H1 (cell line): ENCODE results near the gene SOCS3. TPM values are rescaled to one million over a fixed set of nuclear protein-coding genes. Genes with fewer than 3 reads are reported as not detected.

ENCODE experiments used
- CTCF ChIA-PET: fragments of 300-600 bp; sonication (Branson Sonifier 250); formaldehyde crosslinking; loops from one replicate; lab custom pipeline; 2021; ENCODE audit not compliant: partially characterized antibody; lab: Charles Lee
- POLR2A ChIA-PET: fragments of 300-600 bp; sonication (Branson Sonifier 250); formaldehyde crosslinking; loops from one replicate; lab custom pipeline; 2021; ENCODE audit warnings: inconsistent platforms; ENCODE audit not compliant: partially characterized antibody; lab: Charles Lee
- DNase-seq, 2 experiments: peaks; one replicate each; pipeline versions ENCODE4 v3.0.0 to v3.0.0-alpha.2; 2010 to 2022; ENCODE audit warnings: low spot score in 2 of 2, low read depth in 1 of 2, mixed read lengths in 1 of 2
- FAIRE-seq: peaks from 2 replicates; lab custom pipeline; 2011; peaks lifted over from hg19 to GRCh38; lab: Jason Lieb, UNC
- H2AFZ ChIP-seq: 2 replicates; pipeline ENCODE4 v1.8.1; 2012; ENCODE audit warnings: low read length, inconsistent platforms
- H2AK5ac ChIP-seq: 2 replicates; pipeline ENCODE4 v1.6.1; 2013; ENCODE audit warnings: low read depth, low read length
- H2BK120ac ChIP-seq: replicated peaks from 2 replicates; pipeline ENCODE3; 2013; ENCODE audit warnings: low read depth, low read length, inconsistent platforms
- H2BK12ac ChIP-seq: 2 replicates; pipeline ENCODE4 v1.6.1; 2013; ENCODE audit warnings: low read depth, low read length
- H2BK15ac ChIP-seq: 2 replicates; pipeline ENCODE4 v1.6.1; 2013; ENCODE audit warnings: low read length
- H2BK20ac ChIP-seq: 2 replicates; pipeline ENCODE4 v1.6.1; 2013; ENCODE audit warnings: low read length
- H2BK5ac ChIP-seq: 2 replicates; pipeline ENCODE4 v1.6.1; 2013; ENCODE audit warnings: low read depth, low read length
- H3K14ac ChIP-seq: 2 replicates; pipeline ENCODE4 v1.6.1; 2013; ENCODE audit warnings: inconsistent platforms; ENCODE audit not compliant: insufficient read length
- H3K18ac ChIP-seq: 2 replicates; pipeline ENCODE4 v1.6.1; 2013; ENCODE audit warnings: low read length; ENCODE audit errors: extremely low read depth
- H3K23ac ChIP-seq: 2 replicates; pipeline ENCODE4 v1.6.1; 2013; ENCODE audit warnings: inconsistent platforms; ENCODE audit not compliant: insufficient read length
- H3K23me2 ChIP-seq: 2 replicates; pipeline ENCODE4 v1.6.1; 2013; ENCODE audit warnings: low read depth, low read length
- H3K27ac ChIP-seq: 2 replicates; pipeline ENCODE4 v1.6.1; 2011; ENCODE audit warnings: low read depth, low read length, inconsistent platforms
- H3K27me3 ChIP-seq, 4 experiments: replicated peaks in 1 of 4; 1 replicate in 1 of 4; 2 replicates in 3 of 4; pipeline versions ENCODE4 v1.6.1 to v1.8.1; 2011 to 2013; ENCODE audit warnings: low read length in 3 of 4, mild to moderate bottlenecking in 3 of 4, inconsistent platforms in 2 of 4, mixed read lengths in 2 of 4, moderate library complexity in 1 of 4; ENCODE audit not compliant: control insufficient read depth in 3 of 4, insufficient read depth in 3 of 4; ENCODE audit errors: extremely low read depth in 1 of 4
- H3K36me3 ChIP-seq, 4 experiments: 2 replicates each; pipeline versions ENCODE4 v1.6.1 to v1.8.1; 2011 to 2013; ENCODE audit warnings: mild to moderate bottlenecking in 4 of 4, low read length in 3 of 4, moderate library complexity in 2 of 4, control low read depth in 1 of 4, inconsistent platforms in 1 of 4; ENCODE audit not compliant: insufficient read depth in 4 of 4, control insufficient read depth in 2 of 4
- H3K4ac ChIP-seq: replicated peaks from 2 replicates; pipeline ENCODE3; 2013; ENCODE audit warnings: low read length, low read depth, mixed read lengths, inconsistent platforms; ENCODE audit not compliant: insufficient read length
- H3K4me1 ChIP-seq, 4 experiments: replicated peaks in 1 of 4; 1 replicate in 1 of 4; 2 replicates in 3 of 4; pipeline versions ENCODE4 v1.6.1 to v1.8.1; 2011 to 2013; ENCODE audit warnings: low read length in 3 of 4, inconsistent platforms in 2 of 4, mixed read lengths in 1 of 4; ENCODE audit not compliant: insufficient read depth in 4 of 4, control insufficient read depth in 3 of 4
- H3K4me2 ChIP-seq, 2 experiments: 2 replicates each; pipeline versions ENCODE4 v1.6.1 to v1.8.1; 2011 to 2013; ENCODE audit warnings: low read depth in 2 of 2, low read length in 2 of 2, control low read depth in 1 of 2, inconsistent platforms in 1 of 2, mild to moderate bottlenecking in 1 of 2; ENCODE audit not compliant: insufficient read depth in 1 of 2
- H3K4me3 ChIP-seq, 4 experiments: fragments of 200-600, 300-600 bp in 1 of 4; sonication (generic), shearing (Covaris generic), sonication (Bioruptor Twin) in 1 of 4; 2 replicates each; pipeline versions ENCODE4 v1.5.1 to v1.8.1; 2011 to 2016; ENCODE audit warnings: low read length in 4 of 4, low read depth in 3 of 4, control low read depth in 2 of 4, inconsistent platforms in 2 of 4, mild to moderate bottlenecking in 2 of 4, mixed read lengths in 1 of 4, moderate library complexity in 1 of 4; ENCODE audit not compliant: insufficient read depth in 2 of 4; ENCODE audit errors: extremely low read depth in 1 of 4
- H3K56ac ChIP-seq: replicated peaks from 2 replicates; pipeline ENCODE3; 2013; ENCODE audit warnings: low read depth, mild to moderate bottlenecking, mixed read lengths, low read length, inconsistent platforms; ENCODE audit not compliant: insufficient read length
- H3K79me1 ChIP-seq: 2 replicates; pipeline ENCODE4 v1.6.1; 2013; ENCODE audit warnings: low read depth, low read length, control low read depth
- H3K79me2 ChIP-seq, 2 experiments: 2 replicates each; pipeline versions ENCODE4 v1.6.1 to v1.8.1; 2012 to 2013; ENCODE audit warnings: low read length in 2 of 2, mild to moderate bottlenecking in 2 of 2, inconsistent platforms in 1 of 2; ENCODE audit not compliant: insufficient read depth in 2 of 2, control insufficient read depth in 1 of 2
- H3K9ac ChIP-seq, 4 experiments: replicated peaks in 1 of 4; 1 replicate in 1 of 4; 2 replicates in 3 of 4; pipeline versions ENCODE4 v1.6.1 to v1.8.1; 2011 to 2013; ENCODE audit warnings: low read depth in 3 of 4, low read length in 3 of 4, control low read depth in 2 of 4, mild to moderate bottlenecking in 2 of 4, moderate library complexity in 2 of 4, inconsistent platforms in 1 of 4; ENCODE audit errors: extremely low read depth in 1 of 4
- H3K9me3 ChIP-seq, 2 experiments: 2 replicates each; pipeline versions ENCODE4 v1.6.1 to v1.8.1; 2012 to 2013; ENCODE audit warnings: mild to moderate bottlenecking in 2 of 2, moderate library complexity in 2 of 2, control low read depth in 1 of 2, inconsistent platforms in 1 of 2, low read depth in 1 of 2, low read length in 1 of 2, mixed read lengths in 1 of 2; ENCODE audit not compliant: insufficient read depth in 2 of 2
- H4K20me1 ChIP-seq, 2 experiments: replicated peaks in 1 of 2; 2 replicates each; pipeline versions ENCODE3 to v1.8.1; 2011 to 2013; ENCODE audit warnings: inconsistent platforms in 2 of 2, low read length in 2 of 2, mild to moderate bottlenecking in 1 of 2; ENCODE audit not compliant: insufficient read depth in 2 of 2, control insufficient read depth in 1 of 2
- H4K5ac ChIP-seq: 2 replicates; pipeline ENCODE4 v1.6.1; 2013; ENCODE audit warnings: low read length, low read depth, mixed read lengths, inconsistent platforms; ENCODE audit not compliant: insufficient read length
- H4K8ac ChIP-seq: 2 replicates; pipeline ENCODE4 v1.8.0; 2013; ENCODE audit warnings: mild to moderate bottlenecking, moderate library complexity, low read length, inconsistent platforms; ENCODE audit not compliant: insufficient read depth; ENCODE audit errors: extremely low read depth
- H4K91ac ChIP-seq: replicated peaks from 2 replicates; pipeline ENCODE3; 2013; ENCODE audit warnings: low read length, mixed read lengths, inconsistent platforms; ENCODE audit not compliant: insufficient read length
- CBX8 ChIP-seq: fragments of 300-800, 300-1000 bp; sonication (generic); IDR thresholded peaks from 2 replicates; pipeline ENCODE4 v1.7.1; 2016; ENCODE audit warnings: low read depth, low read length, borderline replicate concordance
- FOSL1 ChIP-seq: IDR thresholded peaks from 2 replicates; pipeline ENCODE4 v1.6.1; 2011; ENCODE audit warnings: mild to moderate bottlenecking, low read depth, low read length, moderate library complexity; ENCODE audit not compliant: insufficient read depth
- GTF2F1 ChIP-seq: IDR thresholded peaks from 2 replicates; pipeline ENCODE4 v1.6.1; 2012; ENCODE audit warnings: low read depth, low read length, improper control_type of control experiment, borderline replicate concordance
- JUN ChIP-seq: IDR thresholded peaks from 2 replicates; pipeline ENCODE4 v1.6.1; 2011; ENCODE audit warnings: low read depth, mild to moderate bottlenecking, improper control_type of control experiment, low read length
- KDM4A ChIP-seq: IDR thresholded peaks from one replicate; pipeline ENCODE4 v1.7.1; 2012; ENCODE audit warnings: low read depth, mild to moderate bottlenecking, moderate library complexity, low read length, inconsistent platforms; ENCODE audit not compliant: severe bottlenecking
- KDM5A ChIP-seq: fragments of 200-600 bp; IDR thresholded peaks from 2 replicates; pipeline ENCODE4 v1.7.1; 2012; ENCODE audit warnings: mild to moderate bottlenecking, low read length, inconsistent platforms, mixed read lengths
- NANOG ChIP-seq: IDR thresholded peaks from 2 replicates; pipeline ENCODE4 v1.6.1; 2011; ENCODE audit warnings: low read length, low read depth, mild to moderate bottlenecking, inconsistent platforms; ENCODE audit not compliant: insufficient read depth, poor library complexity, severe bottlenecking
- RXRA ChIP-seq: IDR thresholded peaks from 2 replicates; pipeline ENCODE4 v1.6.1; 2011; ENCODE audit warnings: low read depth, mild to moderate bottlenecking, low read length, moderate library complexity; ENCODE audit not compliant: insufficient read depth
- SRF ChIP-seq: IDR thresholded peaks from 2 replicates; pipeline ENCODE4 v1.6.1; 2011; ENCODE audit warnings: mild to moderate bottlenecking, low read depth, low read length, moderate library complexity
- TBP ChIP-seq: IDR thresholded peaks from 2 replicates; pipeline ENCODE4 v1.6.1; 2011; ENCODE audit warnings: low read depth, low read length, improper control_type of control experiment
- WGBS, 2 experiments: shearing (Covaris generic) in 1 of 2; methylation state at CpG; one replicate each; pipeline versions ENCODE4 v1.1.6 to v1.1.7; 2013 to 2015; ENCODE audit warnings: low lambda C conversion rate in 2 of 2, mixed read lengths in 2 of 2, inconsistent platforms in 1 of 2, low coverage in 1 of 2, missing lambda C conversion rate in 1 of 2; ENCODE audit not compliant: insufficient replicate concordance in 2 of 2, insufficient coverage in 1 of 2, insufficient read length in 1 of 2; ENCODE audit errors: extremely low coverage in 1 of 2, missing lambda C conversion rate in 1 of 2; 5-methylcytosine and 5-hydroxymethylcytosine counted together
- polyA plus RNA-seq, 7 experiments: library from polyadenylated mRNA; depleted of rRNA in 3 of 7; stranded (reverse) in 5 of 7; unstranded in 2 of 7; fragments of >200 nt in 5 of 7; fragments of 200-250 nt in 2 of 7; gene quantifications; 1 replicate in 5 of 7; 2 replicates in 1 of 7; 4 replicates in 1 of 7; pipeline versions ENCODE4 v1.2.1 to v1.2.3, GENCODE V29; 2011 to 2013; ENCODE audit warnings: missing spikeins in 2 of 7, mixed read lengths in 2 of 7
- total RNA-seq: library from RNA; stranded (reverse); fragmentation: NEBNext Ultra II Directional; extraction: Animal tissue kit (Norgen Biotek cat#: 25700); gene quantifications from 2 replicates; pipeline ENCODE4 v1.2.1, GENCODE V29; 2021
- TF ChIP-seq, protein P1 (sequence below): IDR thresholded peaks from 2 replicates; pipeline ENCODE4 v1.6.1; 2011; ENCODE audit warnings: low read length, improper control_type of control experiment

SOCS3 gene
- total and polyA plus RNA-seq, 2 of the 8 experiments (the other 6 are each of a cell fraction or from before 2014, with no cell fraction given), result 10.1 to 47.9 TPM

DNA sequence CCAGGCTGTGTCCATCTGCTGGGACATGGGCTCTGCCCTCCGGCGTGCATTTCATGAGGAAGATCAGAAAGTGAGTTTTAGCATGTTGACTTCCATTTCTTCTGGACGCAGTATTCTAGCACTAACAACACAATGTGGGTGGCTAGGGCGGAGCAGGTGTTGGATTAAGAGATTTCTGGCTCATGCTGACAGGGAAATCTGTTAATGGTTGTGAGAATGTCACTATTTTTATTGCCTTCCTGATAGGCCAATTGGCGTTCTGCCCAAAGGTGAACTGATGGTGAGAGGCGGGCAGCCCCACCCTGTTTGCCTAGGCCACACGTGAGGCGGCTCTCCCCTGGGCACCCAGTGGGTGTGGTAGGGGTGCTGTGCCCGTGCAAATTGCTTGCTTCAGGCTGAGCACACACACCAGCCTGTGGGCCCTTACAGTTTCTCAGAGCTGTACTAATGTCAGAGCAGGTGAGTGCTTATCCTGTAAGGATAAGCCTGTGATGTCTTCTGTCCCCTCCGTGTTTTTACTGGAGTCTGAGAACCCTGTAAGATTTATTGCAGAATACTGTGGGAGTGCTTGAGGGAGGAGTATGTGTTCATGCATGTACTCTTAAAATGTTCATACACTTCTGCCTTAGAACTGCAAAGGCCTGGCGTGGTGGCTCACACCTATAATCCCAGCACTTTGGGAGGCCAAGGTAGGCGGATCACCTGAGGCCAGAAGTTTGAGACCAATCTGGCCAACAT is 49.5 kb upstream of the SOCS3 start:
- Histone ChIP-seq H2BK20ac (no peak overlapping the region), H3K14ac (no peak overlapping the region), H3K79me2 (peaks cover 3 to 89% of the 10 kb centered on the region in 2 experiments; a peak in 3 of 4 replicates), H3K36me3 (peaks cover 2 to 12% (median 9%) of the 10 kb centered on the region in 4 experiments; a peak in 5 of 8 replicates), H3K4me3 (no peak overlapping the region), H3K27me3 (no peaks in the 10 kb centered on the region), H2AFZ (no peak overlapping the region), H4K5ac (no peak overlapping the region), H2BK15ac (no peak overlapping the region), H3K56ac (no peak overlapping the region), H3K4ac (no peak overlapping the region), H4K91ac (no peak overlapping the region), H3K27ac (no peak overlapping the region), H3K9ac (no peak overlapping the region; a peak in 1 of 7 replicates), H2AK5ac (peak overlapping the region; percentile 75; the same call in 1 of the 2 replicates), H4K20me1 (peaks cover 36 to 57% of the 10 kb centered on the region in 2 experiments), H2BK5ac (peak overlapping the region; percentile 81), H3K4me1 (peaks cover 0 to 19% (median 11%) of the 10 kb centered on the region in 4 experiments; a peak in 5 of 7 replicates), H3K23ac (no peak overlapping the region), H2BK120ac (no peak overlapping the region), H3K9me3 (no peaks in the 10 kb centered on the region), H3K79me1 (peaks cover 27% of the 10 kb centered on the region), H3K23me2 (no peaks in the 10 kb centered on the region), H3K18ac (no peak overlapping the region), H4K8ac (no peak overlapping the region), H2BK12ac (no peak overlapping the region), H3K4me2 (no peak overlapping the region)
- ChIA-PET CTCF (interaction anchor here (0.5 to 1.3 kb wide), 4 partner anchors 34 to 298 kb away, joined by 3 to 5 read pairs (median 4); no protein-coding TSS in a partner anchor), POLR2A (interaction anchor here (0.8 kb wide), 1 partner anchor 12 kb away, joined by 3 read pairs; no protein-coding TSS in a partner anchor)
- DNase-seq (no peak), FAIRE-seq (no peak)
- WGBS, 2 experiments, result 92% methylated on average over 12 of the region's 12 CpGs; no CpG with 5 or more reads in 1 of the 2 experiments
- TF ChIP-seq, protein P1, sequence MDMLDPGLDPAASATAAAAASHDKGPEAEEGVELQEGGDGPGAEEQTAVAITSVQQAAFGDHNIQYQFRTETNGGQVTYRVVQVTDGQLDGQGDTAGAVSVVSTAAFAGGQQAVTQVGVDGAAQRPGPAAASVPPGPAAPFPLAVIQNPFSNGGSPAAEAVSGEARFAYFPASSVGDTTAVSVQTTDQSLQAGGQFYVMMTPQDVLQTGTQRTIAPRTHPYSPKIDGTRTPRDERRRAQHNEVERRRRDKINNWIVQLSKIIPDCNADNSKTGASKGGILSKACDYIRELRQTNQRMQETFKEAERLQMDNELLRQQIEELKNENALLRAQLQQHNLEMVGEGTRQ, result no peak
- no peak for TF ChIP-seq KDM4A
- no peak for TF ChIP-seq GTF2F1
- no peak for TF ChIP-seq JUN
- TF ChIP-seq SRF, result no peak
- TF ChIP-seq TBP, result no peak
- no peak for TF ChIP-seq RXRA
- no peak for TF ChIP-seq NANOG
- no peak for TF ChIP-seq FOSL1
- no peak for TF ChIP-seq KDM5A
- no peak for TF ChIP-seq CBX8
